22Rv1 (cell line): Measurements from ENCODE around the gene PAPPA2.

ENCODE experiments used
- ZFX ChIP-seq: fragments of 450-650 bp; IDR thresholded peaks from 2 replicates; pipeline ENCODE4 v1.6.1; 2017; ENCODE audit warnings: antibody characterized with exemption, borderline replicate concordance
- TF ChIP-seq, protein P1 (sequence below): fragments of 450-650 bp; IDR thresholded peaks from 2 replicates; pipeline ENCODE4 v1.5.1; 2017; ENCODE audit warnings: mild to moderate bottlenecking

DNA sequence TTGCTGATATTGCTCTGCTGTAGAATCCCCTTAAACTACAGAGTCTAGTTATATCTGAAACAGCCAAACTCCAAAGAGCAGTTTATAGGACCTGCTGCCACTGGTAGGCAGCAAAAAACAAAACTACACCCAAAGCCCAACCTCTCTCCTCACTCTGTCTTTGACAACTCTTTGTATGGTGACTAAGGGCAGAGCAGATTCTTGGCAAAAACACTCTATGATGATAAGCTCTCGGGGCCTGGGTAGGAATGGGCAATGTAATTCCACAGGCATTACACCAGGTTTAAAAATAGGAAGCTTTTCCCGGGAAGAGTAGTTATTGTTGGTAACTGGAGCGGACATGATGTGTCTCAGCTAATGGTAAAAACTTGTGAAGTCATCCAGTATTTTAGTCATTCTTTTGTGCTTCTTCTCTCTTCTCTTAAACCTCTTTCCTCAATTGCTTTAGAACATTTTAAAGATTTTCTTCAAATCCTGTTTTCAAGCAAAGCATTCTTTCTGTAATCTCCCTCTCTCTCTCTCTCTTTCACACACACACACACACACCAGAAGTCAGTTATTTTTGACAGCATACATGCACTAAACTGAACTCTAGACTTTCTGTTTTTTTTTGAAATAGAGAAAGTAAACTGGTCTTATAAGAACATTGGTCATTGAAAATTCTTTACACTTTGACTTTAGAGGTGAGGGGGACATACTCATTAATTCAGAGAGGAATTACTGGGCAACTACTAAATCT lies 193.5 kb downstream of the PAPPA2 start:
- TF ChIP-seq, protein P1, sequence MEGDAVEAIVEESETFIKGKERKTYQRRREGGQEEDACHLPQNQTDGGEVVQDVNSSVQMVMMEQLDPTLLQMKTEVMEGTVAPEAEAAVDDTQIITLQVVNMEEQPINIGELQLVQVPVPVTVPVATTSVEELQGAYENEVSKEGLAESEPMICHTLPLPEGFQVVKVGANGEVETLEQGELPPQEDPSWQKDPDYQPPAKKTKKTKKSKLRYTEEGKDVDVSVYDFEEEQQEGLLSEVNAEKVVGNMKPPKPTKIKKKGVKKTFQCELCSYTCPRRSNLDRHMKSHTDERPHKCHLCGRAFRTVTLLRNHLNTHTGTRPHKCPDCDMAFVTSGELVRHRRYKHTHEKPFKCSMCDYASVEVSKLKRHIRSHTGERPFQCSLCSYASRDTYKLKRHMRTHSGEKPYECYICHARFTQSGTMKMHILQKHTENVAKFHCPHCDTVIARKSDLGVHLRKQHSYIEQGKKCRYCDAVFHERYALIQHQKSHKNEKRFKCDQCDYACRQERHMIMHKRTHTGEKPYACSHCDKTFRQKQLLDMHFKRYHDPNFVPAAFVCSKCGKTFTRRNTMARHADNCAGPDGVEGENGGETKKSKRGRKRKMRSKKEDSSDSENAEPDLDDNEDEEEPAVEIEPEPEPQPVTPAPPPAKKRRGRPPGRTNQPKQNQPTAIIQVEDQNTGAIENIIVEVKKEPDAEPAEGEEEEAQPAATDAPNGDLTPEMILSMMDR: no peak
- TF ChIP-seq ZFX: no peak
